Measurements from ENCODE around the gene CISTR. TPM values are rescaled to one million over a fixed set of nuclear protein-coding genes. Genes with fewer than 3 reads are reported as not detected.

The CISTR gene
- total RNA-seq, 1 experiment from 2014 or later: not detected

DNA sequence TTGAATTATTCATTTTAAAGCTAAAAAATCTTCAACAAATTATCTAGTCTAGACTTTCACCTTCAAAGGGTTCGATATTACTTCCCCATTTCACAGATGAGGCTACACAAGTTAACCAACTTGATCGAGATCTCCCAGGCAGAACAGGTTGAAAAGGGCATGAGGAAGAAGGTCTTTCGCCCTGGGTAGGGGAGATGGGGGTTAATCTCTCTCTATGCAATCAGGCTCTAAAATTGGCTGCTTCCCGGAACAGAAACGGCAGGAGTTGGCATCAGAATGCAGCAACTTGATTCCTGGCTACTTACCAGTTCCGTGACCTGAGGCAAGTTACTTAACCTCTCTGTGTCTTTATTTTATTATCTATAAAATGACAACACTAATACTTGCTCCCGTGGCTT is 2.4 kb upstream of the CISTR start:
- POLR2A ChIA-PET (ENCODE audit: low non-redundant PET): interaction anchor here (0.8 kb wide), 1 partner anchor 15 kb away, joined by 3 read pairs; no protein-coding TSS in a partner anchor

GRCh38 chr12:53752621-53753020 is 842 bp upstream of the CISTR start:
- CTCF ChIA-PET: interaction anchor here (1.4 kb wide), 1 partner anchor 9 kb away, joined by 5 read pairs; no protein-coding TSS in a partner anchor
- H3K36me3 ChIP-seq (ENCODE audit: insufficient read depth, low read length, poor library complexity, severe bottlenecking): no peaks in the 10 kb centered on the region
- POLR2A ChIA-PET (ENCODE audit: low non-redundant PET): no interaction called here
- DNase-seq (ENCODE audit: low spot score): no peak
- TF ChIP-seq EZH2 (IDR thresholded peaks at IDR 0.05; ENCODE audit: borderline replicate concordance, low read depth, low read length, poor library complexity, severe bottlenecking) (no peak), CTCF (conservative IDR thresholded peaks at IDR 0.05; ENCODE audit: low read depth, low read length) (no peak)
- H3K4me3 ChIP-seq (ENCODE audit: low read depth, low read length, poor library complexity, severe bottlenecking): no peak overlapping the region
- peaks cover 59% of the 10 kb centered on the region for H3K4me1 ChIP-seq (ENCODE audit: insufficient read depth, low read length, poor library complexity, severe bottlenecking)
- H3K27ac ChIP-seq (ENCODE audit: low read depth, low read length, poor library complexity, severe bottlenecking): no peak overlapping the region
- BruUV-seq (replicated peaks): no TSS peak
- no peaks in the 10 kb centered on the region for H3K9me3 ChIP-seq (ENCODE audit: low read depth, low read length, poor library complexity, severe bottlenecking)
- intact Hi-C loops (cut with micrococcal nuclease; ENCODE audit: unreplicated experiment): no loop called here
- H3K27me3 ChIP-seq (replicated peaks; ENCODE audit: insufficient read depth, low read depth, low read length, poor library complexity): no peaks in the 10 kb centered on the region

More for the DNA sequence above, 2.4 kb upstream of the CISTR start:
- CTCF ChIA-PET: no interaction called here
- H3K9me3 ChIP-seq (ENCODE audit: low read depth, low read length, poor library complexity, severe bottlenecking): no peaks in the 10 kb centered on the region
- no peak overlapping the region for H3K27ac ChIP-seq (ENCODE audit: low read depth, low read length, poor library complexity, severe bottlenecking)
- no peaks in the 10 kb centered on the region for H3K36me3 ChIP-seq (ENCODE audit: insufficient read depth, low read length, poor library complexity, severe bottlenecking)
- intact Hi-C loops (cut with micrococcal nuclease; ENCODE audit: unreplicated experiment): no loop called here
- H3K27me3 ChIP-seq (replicated peaks; ENCODE audit: insufficient read depth, low read depth, low read length, poor library complexity): no peaks in the 10 kb centered on the region
- DNase-seq (ENCODE audit: low spot score): no peak
- H3K4me3 ChIP-seq (ENCODE audit: low read depth, low read length, poor library complexity, severe bottlenecking): no peak overlapping the region
- TF ChIP-seq EZH2 (IDR thresholded peaks at IDR 0.05; ENCODE audit: borderline replicate concordance, low read depth, low read length, poor library complexity, severe bottlenecking): no peak
- no peak for TF ChIP-seq CTCF (conservative IDR thresholded peaks at IDR 0.05; ENCODE audit: low read depth, low read length)
- peaks cover 63% of the 10 kb centered on the region for H3K4me1 ChIP-seq (ENCODE audit: insufficient read depth, low read length, poor library complexity, severe bottlenecking)
- BruUV-seq (replicated peaks): no TSS peak

GRCh38 chr12:53752192-53752601 is 418 bp upstream of the CISTR start:
- peaks cover 59% of the 10 kb centered on the region for H3K4me1 ChIP-seq (ENCODE audit: insufficient read depth, low read length, poor library complexity, severe bottlenecking)
- POLR2A ChIA-PET (ENCODE audit: low non-redundant PET): no interaction called here
- no peaks in the 10 kb centered on the region for H3K9me3 ChIP-seq (ENCODE audit: low read depth, low read length, poor library complexity, severe bottlenecking)
- TF ChIP-seq EZH2 (IDR thresholded peaks at IDR 0.05; ENCODE audit: borderline replicate concordance, low read depth, low read length, poor library complexity, severe bottlenecking) (no peak), CTCF (conservative IDR thresholded peaks at IDR 0.05; ENCODE audit: low read depth, low read length) (no peak)
- H3K4me3 ChIP-seq (ENCODE audit: low read depth, low read length, poor library complexity, severe bottlenecking): peak overlapping the region; percentile 51
- no peaks in the 10 kb centered on the region for H3K27me3 ChIP-seq (replicated peaks; ENCODE audit: insufficient read depth, low read depth, low read length, poor library complexity)
- no peak for DNase-seq (ENCODE audit: low spot score)
- no TSS peak for BruUV-seq (replicated peaks)
- CTCF ChIA-PET: interaction anchor here (1.2 to 1.4 kb wide), 2 partner anchors 9 to 13 kb away, joined by 3 to 5 read pairs; no protein-coding TSS in a partner anchor
- peak overlapping the region; percentile 61 for H3K27ac ChIP-seq (ENCODE audit: low read depth, low read length, poor library complexity, severe bottlenecking)
- intact Hi-C loops (cut with micrococcal nuclease; ENCODE audit: unreplicated experiment): no loop called here
- no peaks in the 10 kb centered on the region for H3K36me3 ChIP-seq (ENCODE audit: insufficient read depth, low read length, poor library complexity, severe bottlenecking)

All from A673 (cell line).